ENCODE results near the gene DYNLT2B.

The DYNLT2B gene

DNA sequence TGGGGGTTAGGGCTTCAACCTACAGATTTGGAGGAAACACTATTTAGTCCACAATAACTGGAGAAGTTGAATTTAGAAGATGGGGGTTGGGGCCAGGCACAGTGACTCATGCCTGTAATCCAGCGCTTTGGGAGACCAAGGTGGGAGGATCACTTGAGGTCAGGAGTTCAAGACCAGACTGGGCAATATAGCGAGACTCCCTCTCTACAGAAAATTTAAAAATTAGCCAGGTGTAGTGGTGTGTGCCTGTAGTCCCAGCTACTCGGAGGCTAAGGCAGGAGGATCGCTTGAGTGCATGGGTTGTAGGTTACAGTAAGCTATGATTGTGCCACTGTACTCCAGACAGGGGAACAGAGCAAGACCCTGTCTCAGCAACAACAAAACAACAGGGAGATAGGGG, 5.0 kb upstream of the DYNLT2B start:
- TF ChIP-seq CTCF (IDR thresholded peaks at IDR 0.05), result no peak

GRCh38 chr3:196321162-196321561, 3.1 kb upstream of the DYNLT2B start:
- no peak for TF ChIP-seq CTCF (IDR thresholded peaks at IDR 0.05)

- no peak for TF ChIP-seq CTCF (IDR thresholded peaks at IDR 0.05)
Measured at GRCh38 chr3:196320137-196320536, 2.1 kb upstream of the DYNLT2B start.

DNA sequence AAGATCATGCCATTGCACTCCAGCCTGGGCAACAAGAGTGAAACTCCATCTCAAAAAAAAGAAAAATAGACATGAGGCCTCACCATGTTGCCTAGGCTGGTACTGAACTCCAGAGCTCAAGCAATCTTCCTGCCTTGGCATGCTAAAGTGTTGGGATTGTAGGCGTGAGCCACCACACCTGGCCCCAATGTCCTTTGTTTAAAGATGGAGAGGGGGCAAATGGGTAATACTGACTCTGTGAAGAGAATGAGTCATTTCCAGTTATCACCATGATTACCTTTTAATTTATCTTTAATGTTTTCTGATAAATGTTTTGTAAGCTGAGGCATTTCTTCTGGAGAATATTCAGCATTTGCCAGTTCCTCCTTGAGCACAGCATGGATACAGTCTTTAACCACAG, 2.2 kb downstream of the DYNLT2B start:
- no peak for TF ChIP-seq CTCF (IDR thresholded peaks at IDR 0.05)

GRCh38 chr3:196314597-196314996, 3.4 kb downstream of the DYNLT2B start:
- no peak for TF ChIP-seq CTCF (IDR thresholded peaks at IDR 0.05)

GRCh38 chr3:196298521-196298920, 19.5 kb downstream of the DYNLT2B start:
- no peak for TF ChIP-seq CTCF (IDR thresholded peaks at IDR 0.05)

GRCh38 chr3:196292286-196292923, 25.6 kb downstream of the DYNLT2B start:
- no peak for TF ChIP-seq CTCF (IDR thresholded peaks at IDR 0.05)

- no peak for TF ChIP-seq CTCF (IDR thresholded peaks at IDR 0.05)
Measured at GRCh38 chr3:196288141-196288460, 29.9 kb downstream of the DYNLT2B start.

Data from LNCAP (cell line).